Measurements from ENCODE around the gene GPR84. TPM values are rescaled to one million over a fixed set of nuclear protein-coding genes. Genes with fewer than 3 reads are reported as not detected.

Gene GPR84
- total RNA-seq, 1 donor from 2014 or later, result not detected

DNA sequence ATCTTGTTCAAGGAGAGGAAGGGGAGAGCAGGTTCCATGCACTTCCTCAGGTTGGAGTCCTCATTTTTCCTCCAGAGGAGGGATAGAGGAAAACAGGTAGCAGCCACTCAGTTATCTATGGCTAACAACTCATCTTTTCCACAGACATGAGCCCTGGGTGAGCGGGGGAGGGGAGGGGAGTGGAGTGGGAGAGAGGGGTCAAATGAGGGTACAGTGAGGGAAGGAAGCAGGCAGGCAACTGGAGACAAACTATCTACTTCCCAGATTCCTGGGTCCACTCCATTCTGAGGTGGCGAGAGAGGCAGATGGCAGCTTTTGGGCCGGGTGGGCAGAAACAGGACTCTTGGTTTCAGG, 22.8 kb upstream of the GPR84 start:
- no peak overlapping the region for H3K4me3 Mint-ChIP-seq
- TF ChIP-seq, protein P1, sequence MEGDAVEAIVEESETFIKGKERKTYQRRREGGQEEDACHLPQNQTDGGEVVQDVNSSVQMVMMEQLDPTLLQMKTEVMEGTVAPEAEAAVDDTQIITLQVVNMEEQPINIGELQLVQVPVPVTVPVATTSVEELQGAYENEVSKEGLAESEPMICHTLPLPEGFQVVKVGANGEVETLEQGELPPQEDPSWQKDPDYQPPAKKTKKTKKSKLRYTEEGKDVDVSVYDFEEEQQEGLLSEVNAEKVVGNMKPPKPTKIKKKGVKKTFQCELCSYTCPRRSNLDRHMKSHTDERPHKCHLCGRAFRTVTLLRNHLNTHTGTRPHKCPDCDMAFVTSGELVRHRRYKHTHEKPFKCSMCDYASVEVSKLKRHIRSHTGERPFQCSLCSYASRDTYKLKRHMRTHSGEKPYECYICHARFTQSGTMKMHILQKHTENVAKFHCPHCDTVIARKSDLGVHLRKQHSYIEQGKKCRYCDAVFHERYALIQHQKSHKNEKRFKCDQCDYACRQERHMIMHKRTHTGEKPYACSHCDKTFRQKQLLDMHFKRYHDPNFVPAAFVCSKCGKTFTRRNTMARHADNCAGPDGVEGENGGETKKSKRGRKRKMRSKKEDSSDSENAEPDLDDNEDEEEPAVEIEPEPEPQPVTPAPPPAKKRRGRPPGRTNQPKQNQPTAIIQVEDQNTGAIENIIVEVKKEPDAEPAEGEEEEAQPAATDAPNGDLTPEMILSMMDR (conservative IDR thresholded peaks at IDR 0.05), result no peak
- H3K27me3 Mint-ChIP-seq (ENCODE audit: low read depth), result no peaks in the 10 kb centered on the region
- DNase-seq (ENCODE audit: low read depth, low spot score), result no peak
- H3K36me3 Mint-ChIP-seq (ENCODE audit: low read depth), result no peaks in the 10 kb centered on the region
- peaks cover 49% of the 10 kb centered on the region for H3K4me1 Mint-ChIP-seq
- no peaks in the 10 kb centered on the region for H3K9me3 Mint-ChIP-seq
- no peak overlapping the region for H3K27ac Mint-ChIP-seq (ENCODE audit: unreplicated experiment)

DNA sequence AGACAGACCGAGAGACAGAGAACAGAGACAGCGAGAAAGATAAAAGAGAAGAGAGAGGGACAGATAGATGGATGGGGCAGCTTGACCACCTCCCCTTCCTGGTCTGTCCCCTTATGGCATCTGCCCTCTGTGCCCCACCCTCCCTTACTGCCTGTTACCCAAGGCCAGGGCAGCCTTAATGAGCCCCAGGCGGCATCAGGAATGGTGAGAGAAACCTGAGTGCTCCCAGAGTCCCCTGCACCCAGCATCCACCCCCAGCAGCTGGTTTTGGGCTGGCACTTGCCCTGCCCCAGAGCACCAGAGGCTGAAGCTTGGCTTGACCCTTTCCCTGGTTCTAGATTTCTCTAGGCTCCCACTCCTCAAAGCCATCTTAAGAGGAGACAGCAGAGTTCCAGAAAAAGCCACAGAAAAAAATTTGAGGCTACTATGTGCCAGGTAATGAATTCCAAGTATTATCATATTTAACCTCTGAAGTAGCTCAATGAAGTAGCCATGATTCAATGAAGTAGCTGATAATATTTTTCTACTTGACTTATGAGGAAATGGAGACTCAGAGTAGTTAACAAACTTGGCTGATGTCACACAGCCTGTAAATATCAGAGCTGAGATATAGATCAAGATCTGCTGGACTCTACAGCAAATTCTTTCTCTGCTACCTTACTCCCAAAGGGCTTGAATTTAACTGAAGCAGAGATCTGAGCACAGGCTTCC, 22.3 kb upstream of the GPR84 start:
- Mint-ChIP-seq H3K27ac (ENCODE audit: unreplicated experiment) (no peak overlapping the region), H3K27me3 (ENCODE audit: low read depth) (no peaks in the 10 kb centered on the region), H3K36me3 (ENCODE audit: low read depth) (no peaks in the 10 kb centered on the region), H3K4me3 (no peak overlapping the region), H3K9me3 (no peaks in the 10 kb centered on the region), H3K4me1 (peaks cover 44% of the 10 kb centered on the region)
- DNase-seq (ENCODE audit: low read depth, low spot score), result no peak
- TF ChIP-seq, protein P1 (conservative IDR thresholded peaks at IDR 0.05), result no peak

DNA sequence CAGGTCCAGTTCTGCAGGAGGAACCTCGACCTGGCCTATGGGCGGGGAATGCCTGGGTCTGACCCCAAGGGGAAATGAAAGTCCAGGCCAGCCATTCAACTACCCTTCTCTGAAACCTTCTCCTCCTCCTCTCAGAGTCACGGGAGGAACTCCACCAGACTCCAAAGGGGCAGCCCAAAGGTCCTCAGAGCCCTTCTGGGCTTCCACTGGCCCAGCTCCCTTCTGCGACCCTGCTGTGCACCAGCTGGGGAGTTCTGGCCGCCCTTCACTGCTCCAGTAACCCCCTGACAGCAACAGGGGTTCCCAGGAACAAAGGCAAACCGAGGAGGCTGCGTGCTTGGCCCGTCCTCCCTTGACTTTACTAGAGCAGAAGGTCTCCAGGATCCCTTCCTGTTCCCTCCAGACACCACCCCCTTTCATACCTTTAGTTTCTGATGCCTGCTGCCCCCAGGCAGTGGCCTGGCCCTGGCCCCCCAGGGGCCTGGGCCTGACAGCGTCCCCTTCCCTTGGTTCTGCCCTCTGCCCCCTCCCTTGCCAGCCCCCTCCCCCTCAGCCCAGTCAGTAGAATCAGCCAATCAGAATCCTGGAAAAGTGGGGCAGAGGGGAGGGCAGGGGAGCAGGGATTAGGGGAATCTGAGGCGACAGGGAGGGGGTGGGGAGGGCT, 21.1 kb upstream of the GPR84 start:
- Mint-ChIP-seq H3K27ac (ENCODE audit: unreplicated experiment) (peak overlapping the region; percentile 61), H3K27me3 (ENCODE audit: low read depth) (no peaks in the 10 kb centered on the region), H3K4me3 (no peak overlapping the region), H3K4me1 (peaks cover 43% of the 10 kb centered on the region), H3K9me3 (no peaks in the 10 kb centered on the region), H3K36me3 (ENCODE audit: low read depth) (no peaks in the 10 kb centered on the region)
- no peak for DNase-seq (ENCODE audit: low read depth, low spot score)
- TF ChIP-seq, protein P1 (conservative IDR thresholded peaks at IDR 0.05), result no peak

DNA sequence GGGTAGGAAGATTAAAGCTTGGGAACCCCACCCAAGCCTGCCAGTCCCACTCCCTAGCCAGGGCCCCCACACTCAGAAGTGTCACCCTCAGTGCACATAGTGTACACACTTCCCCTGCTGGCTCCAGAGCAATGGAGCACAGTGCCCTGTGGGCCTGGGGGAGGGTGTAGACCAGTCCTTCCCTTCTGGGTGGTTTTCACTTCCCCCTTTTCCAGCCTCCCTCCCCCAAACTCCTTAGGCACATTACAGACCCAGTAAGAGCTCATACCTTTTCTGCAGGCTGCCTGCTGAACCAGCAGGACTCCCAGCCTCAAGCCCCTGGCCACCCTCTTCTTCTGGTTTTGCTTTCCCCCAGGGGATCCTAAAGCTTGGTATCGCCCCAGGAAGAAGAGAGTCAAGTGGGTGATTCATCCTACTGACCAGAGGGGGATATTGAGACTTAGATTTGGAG, 20.3 kb upstream of the GPR84 start, which contains the start of gene ZNF385A:
ZNF385A (minus strand) TSS at position 143 of the 451 bp plus-strand sequence. CDS start 219 bp downstream, outside the sequence.
- H3K4me3 Mint-ChIP-seq, result peak within 1 kb of the TSS; percentile 28
- DNase-seq (ENCODE audit: low read depth, low spot score), result no peak

DNA sequence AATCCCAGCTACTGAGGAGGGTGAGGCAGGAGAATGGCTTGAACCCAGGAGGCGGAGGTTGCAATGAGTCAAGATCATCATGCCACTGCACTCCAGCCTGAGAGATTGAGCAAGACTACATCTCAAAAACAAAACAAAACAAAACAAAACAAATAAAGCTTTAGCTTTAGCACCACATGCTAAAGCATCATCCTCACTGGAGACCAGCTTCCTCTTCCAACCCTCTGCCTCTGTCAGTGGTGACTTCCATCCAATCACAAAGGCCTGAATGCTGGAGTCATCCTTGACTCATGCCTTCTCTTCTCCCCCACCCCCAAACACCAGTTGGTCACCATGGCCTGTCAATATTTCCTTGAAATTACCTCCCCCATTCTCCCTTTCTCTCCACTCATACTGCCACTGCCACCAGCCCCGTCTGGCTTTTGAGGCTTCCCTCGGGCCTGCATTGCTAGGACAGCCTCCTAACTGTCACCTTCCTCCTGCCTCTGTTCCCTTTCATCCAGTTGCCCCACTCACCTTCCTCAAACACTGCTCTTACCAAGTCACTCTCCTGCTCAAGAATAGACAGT, 18.8 kb upstream of the GPR84 start:
- no peaks in the 10 kb centered on the region for H3K9me3 Mint-ChIP-seq
- no peaks in the 10 kb centered on the region for H3K36me3 Mint-ChIP-seq (ENCODE audit: low read depth)
- no peak for DNase-seq (ENCODE audit: low read depth, low spot score)
- no peak overlapping the region for H3K27ac Mint-ChIP-seq (ENCODE audit: unreplicated experiment)
- H3K4me1 Mint-ChIP-seq, result peaks cover 42% of the 10 kb centered on the region
- TF ChIP-seq, protein P1 (conservative IDR thresholded peaks at IDR 0.05), result no peak
- no peak overlapping the region for H3K4me3 Mint-ChIP-seq
- H3K27me3 Mint-ChIP-seq (ENCODE audit: low read depth), result no peaks in the 10 kb centered on the region

More for the DNA sequence above, 20.3 kb upstream of the GPR84 start, which contains the start of gene ZNF385A:
- H3K4me1 Mint-ChIP-seq, result peaks cover 39% of the 10 kb centered on the region
- H3K36me3 Mint-ChIP-seq (ENCODE audit: low read depth), result no peaks in the 10 kb centered on the region
- no peaks in the 10 kb centered on the region for H3K9me3 Mint-ChIP-seq
- TF ChIP-seq, protein P1 (conservative IDR thresholded peaks at IDR 0.05), result no peak
- peak within 1 kb of the TSS; percentile 61 for H3K27ac Mint-ChIP-seq (ENCODE audit: unreplicated experiment)
- H3K27me3 Mint-ChIP-seq (ENCODE audit: low read depth), result no peaks in the 10 kb centered on the region
